Stimulated activated CD4-positive, alpha-beta T cell treated with anti-CD3 and anti-CD28 coated beads, Interleukin-4, amount 100 ng/mL, for 24 hours (primary cell): ENCODE measurements around the gene SLC5A5.

ENCODE experiments used
- DNase-seq: peaks from one replicate; pipeline ENCODE4 v3.0.0-alpha.2; 2020

SLC5A5 gene

GRCh38 chr19:17871878-17872250 lies at the start of gene SLC5A5:
SLC5A5 (plus strand) TSS chr19:17871945; CDS start chr19:17872320, 375 bp downstream.
- DNase-seq: no peak

GRCh38 chr19:17824339-17824738 lies 47.4 kb upstream of the SLC5A5 start:
- DNase-seq: no peak

- DNase-seq: no peak
These were observed 45.2 kb upstream of the SLC5A5 start for GRCh38 chr19:17826508-17827056.

- DNase-seq: no peak
These were observed 41.7 kb upstream of the SLC5A5 start for GRCh38 chr19:17829855-17830566.

- peak; percentile 55 for DNase-seq
These were observed 41.0 kb upstream of the SLC5A5 start for GRCh38 chr19:17830567-17831418.

- no peak for DNase-seq
These were observed 40.3 kb upstream of the SLC5A5 start for GRCh38 chr19:17831419-17831888.

GRCh38 chr19:17832443-17833208 lies 39.1 kb upstream of the SLC5A5 start:
- no peak for DNase-seq

- DNase-seq: no peak
These were observed 37.2 kb upstream of the SLC5A5 start for GRCh38 chr19:17834350-17835181.

GRCh38 chr19:17835182-17836006 lies 36.4 kb upstream of the SLC5A5 start:
- DNase-seq: no peak

GRCh38 chr19:17836530-17836929 lies 35.2 kb upstream of the SLC5A5 start:
- no peak for DNase-seq

GRCh38 chr19:17837972-17838371 lies 33.8 kb upstream of the SLC5A5 start:
- DNase-seq: no peak

- no peak for DNase-seq
These were observed 31.7 kb upstream of the SLC5A5 start for GRCh38 chr19:17840019-17840418.

GRCh38 chr19:17841371-17841809 lies 30.4 kb upstream of the SLC5A5 start:
- no peak for DNase-seq

GRCh38 chr19:17841810-17842662 lies 29.7 kb upstream of the SLC5A5 start:
- peak; percentile 67 for DNase-seq

- no peak for DNase-seq
These were observed 29.0 kb upstream of the SLC5A5 start for GRCh38 chr19:17842663-17843291.

- no peak for DNase-seq
These were observed 28.4 kb upstream of the SLC5A5 start for GRCh38 chr19:17843292-17843827.

GRCh38 chr19:17843908-17844490 lies 27.7 kb upstream of the SLC5A5 start:
- DNase-seq: no peak

- peak; percentile 39 for DNase-seq
These were observed 25.6 kb upstream of the SLC5A5 start for GRCh38 chr19:17846146-17846545.
